ENCODE measurements around the gene CEP63. TPM values are rescaled to one million over a fixed set of nuclear protein-coding genes. Genes with fewer than 3 reads are reported as not detected.
"Not testable (repeated sequence)": the region's sequence is repeated elsewhere in the genome, so short reads cannot be mapped to it uniquely, and the experiment has no call there.

The CEP63 gene
- total RNA-seq, 1 donor: 15.9 TPM

- DNase-seq (ENCODE audit: low read depth in 2 of 3, low spot score in 2 of 3): no peak
Measured at GRCh38 chr3:134505485-134505884, 19.6 kb downstream of the CEP63 start.

GRCh38 chr3:134511500-134511899, 25.6 kb downstream of the CEP63 start:
- no peak for DNase-seq (ENCODE audit: low read depth in 2 of 3, low spot score in 2 of 3)

DNA sequence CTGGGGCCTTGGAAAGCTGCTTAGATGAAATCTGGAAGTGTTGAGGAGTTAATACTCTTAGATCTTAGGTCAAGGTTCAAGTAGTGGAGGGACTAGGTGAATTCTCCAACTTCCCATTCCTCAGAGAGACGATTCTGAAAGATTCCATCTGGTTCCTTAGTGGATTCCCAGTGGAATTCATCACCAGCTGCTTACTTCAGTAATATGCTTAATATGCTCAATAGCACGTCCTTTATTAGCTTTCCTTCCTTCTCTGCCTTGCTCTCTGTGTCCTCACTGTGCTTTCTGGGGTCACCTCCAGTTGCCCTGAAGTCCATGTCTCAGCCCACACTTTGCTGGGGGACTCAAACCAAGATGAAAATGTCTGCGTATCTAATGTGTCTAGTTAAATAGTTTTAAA, 31.0 kb downstream of the CEP63 start:
- no peak for DNase-seq (ENCODE audit: low read depth in 2 of 3, low spot score in 2 of 3)

DNA sequence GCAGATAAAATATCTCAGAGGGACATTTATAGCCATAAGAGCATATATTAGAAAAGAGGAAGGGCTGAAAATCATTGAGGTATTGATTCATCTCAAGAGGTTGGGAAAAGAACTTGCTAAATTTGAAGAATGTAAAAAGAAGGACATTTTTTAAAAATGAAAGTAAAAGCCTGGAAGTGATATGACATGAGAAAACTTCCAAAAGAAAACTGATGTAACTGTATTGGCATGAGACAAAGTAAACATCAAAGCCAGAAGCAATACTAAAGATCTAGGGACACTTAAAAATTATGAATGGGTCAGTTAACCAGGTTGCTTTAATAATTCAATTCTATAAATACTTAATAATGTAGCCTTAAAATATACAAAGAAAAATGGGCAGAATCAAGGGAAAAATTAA, 31.9 kb downstream of the CEP63 start:
- DNase-seq (ENCODE audit: low read depth in 2 of 3, low spot score in 2 of 3): no peak

DNA sequence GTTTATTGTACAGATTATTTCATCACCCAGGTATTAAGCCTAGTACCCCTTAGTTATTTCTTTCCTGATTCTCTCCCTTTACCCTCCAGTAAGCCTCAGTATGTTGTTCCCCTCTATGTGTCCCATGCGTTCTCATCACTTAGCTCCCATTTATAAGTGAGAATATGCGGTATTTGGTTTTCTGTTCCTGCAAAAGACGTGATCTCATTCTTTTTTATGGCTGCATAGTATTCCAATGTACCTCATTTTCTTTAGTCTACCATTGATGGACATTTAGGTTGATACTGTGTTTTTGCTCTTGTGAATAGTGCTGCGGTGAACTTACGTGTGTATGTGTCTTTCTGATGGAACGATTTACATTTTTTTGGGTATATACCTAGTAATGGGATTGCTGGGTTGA, 36.7 kb downstream of the CEP63 start:
- DNase-seq (ENCODE audit: low read depth in 2 of 3, low spot score in 2 of 3): no peak

DNA sequence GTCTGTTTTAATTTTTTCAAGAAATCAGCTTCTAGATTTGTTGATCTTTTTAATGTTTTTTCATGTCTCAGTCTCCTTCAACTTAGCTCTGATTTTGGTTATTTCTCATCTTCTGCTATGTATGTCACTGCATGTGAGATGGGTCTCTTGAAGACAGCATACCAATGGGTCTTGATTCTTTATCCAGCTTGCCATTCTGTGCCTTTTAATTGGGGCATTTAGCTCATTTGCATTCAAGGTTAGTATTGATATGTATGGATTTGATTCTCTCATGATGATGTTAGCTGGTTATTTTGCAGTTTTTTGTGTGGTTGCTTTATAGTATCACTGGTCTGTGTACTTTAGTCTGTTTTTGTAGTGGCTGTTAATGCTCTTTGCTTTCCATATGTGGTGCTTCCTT, 39.4 kb downstream of the CEP63 start:
- DNase-seq (ENCODE audit: low read depth in 2 of 3, low spot score in 2 of 3): no peak

GRCh38 chr3:134526319-134526718, 40.5 kb downstream of the CEP63 start:
- no peak for DNase-seq (ENCODE audit: low read depth in 2 of 3, low spot score in 2 of 3)

- no peak for DNase-seq (ENCODE audit: low read depth in 2 of 3, low spot score in 2 of 3)
Measured at GRCh38 chr3:134527037-134527436, 41.2 kb downstream of the CEP63 start.

DNA sequence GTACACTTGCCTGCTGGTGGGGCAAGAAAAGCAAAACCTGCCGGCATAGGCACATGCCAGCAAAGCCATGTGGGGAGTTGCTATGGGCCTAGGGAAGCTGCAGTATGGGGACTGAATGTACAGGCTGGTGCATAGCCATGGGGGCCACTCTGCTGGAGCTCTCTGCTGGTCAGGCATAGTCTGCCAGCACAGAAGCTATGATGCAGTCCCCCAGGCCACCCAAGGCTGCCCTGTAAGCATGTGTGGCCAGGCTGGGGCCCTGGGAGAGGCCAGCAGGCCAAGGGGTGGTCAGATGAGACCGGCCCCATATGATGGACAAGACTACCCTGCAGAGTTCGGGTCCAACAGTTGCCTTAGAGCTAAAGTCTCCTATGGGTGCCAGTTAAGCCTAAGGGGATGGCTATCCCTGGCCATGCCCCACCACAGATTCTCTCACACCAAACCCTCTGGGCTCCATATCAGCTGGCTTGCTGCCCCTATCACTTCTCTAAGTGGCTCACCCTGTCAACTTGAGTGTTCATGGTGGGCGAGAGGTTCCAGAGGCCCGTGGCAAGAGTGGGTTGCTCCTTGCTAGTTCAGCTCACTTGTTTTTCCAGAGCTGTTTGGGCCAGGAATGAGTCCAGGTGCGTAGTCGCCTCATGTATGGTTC, 41.8 kb downstream of the CEP63 start:
- DNase-seq (ENCODE audit: low read depth in 2 of 3, low spot score in 2 of 3): no peak

- DNase-seq (ENCODE audit: low read depth in 2 of 3, low spot score in 2 of 3): no peak
Measured at GRCh38 chr3:134533493-134533892, 47.6 kb downstream of the CEP63 start.

DNA sequence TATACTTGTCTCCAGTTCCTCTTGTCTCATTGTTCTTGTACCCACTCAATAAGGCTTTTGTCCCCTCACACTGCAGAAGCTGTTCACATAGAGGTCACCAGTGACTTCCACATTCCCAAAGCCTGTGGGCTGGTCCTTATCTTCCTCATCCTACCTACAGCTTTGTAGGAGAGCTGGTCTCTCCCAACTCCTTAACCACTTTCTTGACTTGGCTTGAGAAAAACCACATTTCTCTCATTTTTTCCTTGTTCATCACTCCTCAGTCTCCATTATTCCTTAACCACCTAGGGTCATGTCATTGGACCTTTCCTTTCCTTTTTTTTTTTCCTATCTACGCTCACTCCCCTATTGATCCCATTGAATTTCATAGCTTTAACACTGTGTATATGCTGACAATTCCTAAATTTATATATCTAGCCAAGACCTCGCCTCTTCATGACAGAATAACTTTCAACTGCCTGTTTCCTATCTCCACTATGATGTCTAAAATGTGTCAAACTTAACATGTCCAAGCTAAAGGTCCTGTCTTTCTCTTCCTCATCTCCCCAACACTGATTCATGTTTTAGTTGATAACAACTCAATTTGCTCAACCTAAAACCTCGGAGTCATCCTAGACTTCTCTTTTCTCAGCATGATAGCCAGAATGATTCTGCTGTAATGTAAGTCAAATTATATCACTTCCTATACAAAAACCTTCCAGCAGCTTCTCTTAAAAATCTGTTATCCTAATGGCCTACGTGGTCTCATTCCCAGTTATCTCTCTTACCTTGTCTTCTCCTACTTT, 49.5 kb downstream of the CEP63 start:
- no peak for DNase-seq (ENCODE audit: low read depth in 2 of 3, low spot score in 2 of 3)

DNA sequence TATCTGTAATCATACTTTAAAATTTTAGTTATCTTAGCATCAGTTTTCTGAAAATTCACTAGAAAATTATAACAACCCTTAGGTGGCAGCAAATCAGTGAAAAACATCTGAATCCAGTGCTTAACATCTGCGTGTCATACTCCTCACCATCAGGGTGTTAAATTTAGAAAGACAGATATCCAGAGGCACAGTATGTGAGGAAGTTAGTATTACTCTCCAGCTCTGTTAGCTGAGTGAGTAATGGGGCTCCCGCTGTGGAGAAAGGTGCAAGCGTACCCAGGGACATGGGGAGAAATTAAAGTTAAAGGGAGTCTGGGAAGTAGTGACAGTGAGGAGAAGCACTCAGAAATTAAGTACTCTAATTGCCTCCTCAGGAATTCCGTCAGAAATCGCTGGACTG, 50.9 kb downstream of the CEP63 start:
- DNase-seq (ENCODE audit: low read depth in 2 of 3, low spot score in 2 of 3): no peak

DNA sequence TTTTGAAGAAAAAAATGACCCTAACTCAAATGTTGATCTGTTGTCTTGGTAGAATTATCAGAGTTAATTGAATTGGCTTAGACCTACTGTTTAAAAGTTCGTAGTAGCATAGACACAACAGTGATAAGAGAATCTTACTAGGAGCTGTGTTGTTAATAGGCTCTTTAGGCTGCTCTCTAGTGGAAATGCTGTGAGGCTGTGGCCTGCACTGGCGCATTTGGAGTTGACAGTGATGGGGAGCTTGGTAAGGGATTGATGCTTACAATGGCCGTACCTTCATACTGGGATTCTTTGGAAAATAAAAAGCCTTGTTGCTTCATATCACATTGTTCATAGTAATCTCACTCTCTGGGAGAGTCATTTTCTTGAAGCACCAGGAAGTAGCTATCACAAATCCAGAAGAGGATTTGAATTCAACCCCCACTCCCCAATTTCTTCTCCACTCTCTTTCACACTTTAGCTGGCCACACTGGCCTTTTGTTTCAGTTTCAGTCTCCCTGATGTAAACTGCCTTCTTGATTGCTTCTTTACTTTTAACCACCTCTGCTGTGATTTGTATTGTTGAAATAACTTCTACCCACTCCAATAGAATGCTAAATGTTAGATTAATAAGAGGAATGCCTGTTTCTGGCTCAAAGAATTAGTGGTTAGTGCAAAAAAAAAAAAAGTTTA, 56.6 kb downstream of the CEP63 start:
- DNase-seq (ENCODE audit: low read depth in 2 of 3, low spot score in 2 of 3): no peak

GRCh38 chr3:134543113-134543512, 57.3 kb downstream of the CEP63 start:
- DNase-seq (ENCODE audit: low read depth in 2 of 3, low spot score in 2 of 3): no peak

DNA sequence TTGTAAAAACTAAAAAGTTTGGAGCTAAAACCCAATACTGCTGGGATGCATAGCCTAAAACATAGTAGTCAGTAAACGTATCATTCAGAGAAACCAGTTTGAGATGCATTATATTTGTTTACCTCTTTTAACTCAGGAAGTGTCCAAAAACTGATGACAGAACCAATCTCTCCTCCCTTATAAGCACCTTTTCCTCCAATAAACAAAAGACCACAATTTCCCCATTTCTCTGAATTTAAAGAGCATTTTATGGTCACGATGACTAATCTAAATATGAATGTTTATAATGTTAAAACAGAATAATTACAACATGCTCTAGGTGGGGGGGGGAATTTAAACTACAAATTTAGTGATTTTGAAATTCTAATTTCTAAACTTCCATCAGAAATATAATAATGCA, 58.5 kb downstream of the CEP63 start:
- peak in 2 of 3 donors; percentile 14 to 54 for DNase-seq (ENCODE audit: low read depth in 2 of 3, low spot score in 2 of 3)

GRCh38 chr3:134544783-134545182, 58.9 kb downstream of the CEP63 start:
- DNase-seq (ENCODE audit: low read depth in 2 of 3, low spot score in 2 of 3): not testable (repeated sequence)

GRCh38 chr3:134545818-134546217, 60.0 kb downstream of the CEP63 start:
- DNase-seq (ENCODE audit: low read depth in 2 of 3, low spot score in 2 of 3): no peak

GRCh38 chr3:134552784-134553183, 66.9 kb downstream of the CEP63 start:
- DNase-seq (ENCODE audit: low read depth in 2 of 3, low spot score in 2 of 3): no peak

DNA sequence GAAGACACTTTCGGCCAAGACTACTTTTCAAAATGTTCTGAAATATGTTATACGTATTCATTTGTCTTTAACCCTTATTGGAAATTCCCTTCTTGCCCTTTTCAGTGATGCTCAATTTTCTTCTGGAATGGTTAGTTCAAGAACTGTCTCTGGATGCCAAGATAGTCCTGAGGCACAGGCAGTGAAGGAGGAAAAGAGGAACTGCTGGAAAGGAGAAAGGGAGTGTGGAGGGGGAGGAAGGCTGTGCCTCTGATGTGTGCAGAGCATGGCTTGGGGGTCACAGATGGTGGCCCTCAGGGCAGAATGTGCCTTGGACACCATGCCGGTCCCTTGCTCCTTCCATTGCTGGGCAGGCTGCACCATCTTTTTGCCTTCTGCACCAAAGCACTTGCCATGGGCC, 73.7 kb downstream of the CEP63 start:
- DNase-seq (ENCODE audit: low read depth in 2 of 3, low spot score in 2 of 3): no peak

- DNase-seq (ENCODE audit: low read depth in 2 of 3, low spot score in 2 of 3): no peak
Measured at GRCh38 chr3:134562055-134562454, 76.2 kb downstream of the CEP63 start.

GRCh38 chr3:134563601-134564000, 77.7 kb downstream of the CEP63 start:
- no peak for DNase-seq (ENCODE audit: low read depth in 2 of 3, low spot score in 2 of 3)

DNA sequence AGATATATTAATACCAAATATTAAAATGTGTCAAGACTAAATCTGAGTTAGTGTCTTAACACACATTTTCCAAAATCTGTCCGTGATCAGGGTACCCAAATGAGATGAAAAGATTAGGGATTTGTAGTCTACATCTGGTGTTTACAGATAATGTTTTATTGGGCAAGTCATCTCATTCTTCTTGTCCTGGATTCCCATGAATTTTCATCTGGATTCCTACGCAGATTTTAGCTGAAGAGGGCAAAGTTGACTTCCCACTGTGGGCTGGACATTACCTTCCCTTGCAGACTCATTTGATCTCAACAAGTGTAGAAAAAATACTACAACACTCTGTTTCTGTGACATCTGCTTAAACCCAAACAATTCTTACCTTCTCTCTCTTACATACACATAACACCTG, 79.1 kb downstream of the CEP63 start:
- DNase-seq (ENCODE audit: low read depth in 2 of 3, low spot score in 2 of 3): no peak

Data from hematopoietic multipotent progenitor cell (in vitro differentiated cells).